ENCODE data around the gene NSUN5. TPM values are rescaled to one million over a fixed set of nuclear protein-coding genes. Genes with fewer than 3 reads are reported as not detected.

NSUN5 gene
- polyA plus RNA-seq, 1 donor (not counting 4 experiments of a cell fraction or from before 2014, with no cell fraction given): 16.8 TPM

DNA sequence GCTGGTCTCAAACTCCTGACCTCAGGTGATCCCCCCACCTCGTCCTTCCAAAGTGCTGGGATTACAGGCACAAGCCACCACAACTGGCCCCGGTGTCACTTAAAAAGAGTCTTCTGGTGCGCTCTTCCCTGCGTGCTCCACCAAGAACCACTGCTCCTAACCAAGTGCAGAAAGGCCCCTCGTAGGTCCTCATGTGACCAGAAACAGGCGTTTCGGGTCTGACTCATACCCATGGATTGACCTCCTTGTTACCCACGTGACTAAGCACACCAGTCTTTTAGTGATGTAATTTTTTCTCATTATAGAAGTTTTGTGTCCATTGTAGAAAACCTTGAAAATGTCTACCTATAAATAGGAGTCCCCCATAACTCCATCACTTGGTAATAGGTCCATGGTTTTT lies 33.3 kb upstream of the NSUN5 start:
- no peaks in the 10 kb centered on the region for H3K9me3 ChIP-seq (ENCODE audit: control insufficient read depth, low read depth, low read length)
- no peak overlapping the region for H3K4me3 ChIP-seq (ENCODE audit: control insufficient read depth in 2 of 3, extremely low read depth in 1 of 3, insufficient read depth in 2 of 3, low read depth in 1 of 3, low read length in 3 of 3)
- H3K4me1 ChIP-seq (ENCODE audit: control insufficient read depth, extremely low read depth, insufficient read depth, low read length): no peaks in the 10 kb centered on the region
- H3K27ac ChIP-seq (ENCODE audit: control insufficient read depth, insufficient read depth, low read length): no peak overlapping the region
- H2AFZ ChIP-seq (ENCODE audit: control insufficient read depth, low read length): no peak overlapping the region
- H3K9me1 ChIP-seq (ENCODE audit: control insufficient read depth, extremely low read depth, insufficient read depth, low read length): no peaks in the 10 kb centered on the region
- no peaks in the 10 kb centered on the region for H3K36me3 ChIP-seq (ENCODE audit: control insufficient read depth in 2 of 2, extremely low read depth in 1 of 2, insufficient read depth in 2 of 2, low read length in 2 of 2)
- no peak overlapping the region for H3K9ac ChIP-seq (ENCODE audit: control insufficient read depth, extremely low read depth, insufficient read depth, low read length)
- peaks cover 4% of the 10 kb centered on the region for H3K27me3 ChIP-seq (ENCODE audit: control insufficient read depth, extremely low read depth, insufficient read depth, low read length)
- no peak overlapping the region for H3K4me2 ChIP-seq (ENCODE audit: control insufficient read depth, extremely low read depth, insufficient read depth, low read depth, low read length)
- dilution Hi-C loops (cut with MboI; ENCODE audit: extremely low pct_ligation_motif_present, low sequenced_read_pairs): no loop called here
- FAIRE-seq: no peak
- no peak for DNase-seq (ENCODE audit: low read depth, low spot score)
- H3K79me2 ChIP-seq (ENCODE audit: control insufficient read depth, insufficient read depth, low read length): no peaks in the 10 kb centered on the region
- TF ChIP-seq EZH2 (IDR thresholded peaks at IDR 0.05; ENCODE audit: low read length): no peak
- TF ChIP-seq, protein P1, sequence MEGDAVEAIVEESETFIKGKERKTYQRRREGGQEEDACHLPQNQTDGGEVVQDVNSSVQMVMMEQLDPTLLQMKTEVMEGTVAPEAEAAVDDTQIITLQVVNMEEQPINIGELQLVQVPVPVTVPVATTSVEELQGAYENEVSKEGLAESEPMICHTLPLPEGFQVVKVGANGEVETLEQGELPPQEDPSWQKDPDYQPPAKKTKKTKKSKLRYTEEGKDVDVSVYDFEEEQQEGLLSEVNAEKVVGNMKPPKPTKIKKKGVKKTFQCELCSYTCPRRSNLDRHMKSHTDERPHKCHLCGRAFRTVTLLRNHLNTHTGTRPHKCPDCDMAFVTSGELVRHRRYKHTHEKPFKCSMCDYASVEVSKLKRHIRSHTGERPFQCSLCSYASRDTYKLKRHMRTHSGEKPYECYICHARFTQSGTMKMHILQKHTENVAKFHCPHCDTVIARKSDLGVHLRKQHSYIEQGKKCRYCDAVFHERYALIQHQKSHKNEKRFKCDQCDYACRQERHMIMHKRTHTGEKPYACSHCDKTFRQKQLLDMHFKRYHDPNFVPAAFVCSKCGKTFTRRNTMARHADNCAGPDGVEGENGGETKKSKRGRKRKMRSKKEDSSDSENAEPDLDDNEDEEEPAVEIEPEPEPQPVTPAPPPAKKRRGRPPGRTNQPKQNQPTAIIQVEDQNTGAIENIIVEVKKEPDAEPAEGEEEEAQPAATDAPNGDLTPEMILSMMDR (optimal IDR thresholded peaks at IDR 0.05 in 1 of 3, IDR thresholded peaks at IDR 0.05 in 1 of 3, conservative IDR thresholded peaks at IDR 0.05 in 1 of 3; ENCODE audit: extremely low read depth in 1 of 3, insufficient read depth in 2 of 3, low read length in 3 of 3): no peak
- no peaks in the 10 kb centered on the region for H4K20me1 ChIP-seq (ENCODE audit: control insufficient read depth, extremely low read depth, insufficient read depth, low read length)

DNA sequence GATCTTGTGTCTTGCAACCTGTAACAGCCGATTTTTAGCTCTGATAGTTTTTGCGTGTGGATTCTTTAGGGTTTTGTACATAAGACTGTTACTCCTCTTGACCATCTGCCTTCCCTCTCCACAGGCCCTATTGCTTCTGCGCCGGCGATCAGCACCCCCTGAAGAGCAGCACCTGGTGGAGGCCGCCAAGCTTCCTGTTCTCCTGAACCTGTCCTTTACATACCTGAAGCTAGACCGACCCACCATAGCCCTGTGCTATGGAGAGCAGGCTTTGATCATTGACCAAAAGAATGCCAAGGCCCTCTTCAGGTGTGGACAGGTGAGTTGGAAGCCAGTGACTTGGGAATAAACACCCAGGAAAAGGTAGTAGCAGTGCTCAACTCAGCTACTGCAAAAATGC lies 31.9 kb upstream of the NSUN5 start:
- H3K9me3 ChIP-seq (ENCODE audit: control insufficient read depth, low read depth, low read length): no peaks in the 10 kb centered on the region
- H4K20me1 ChIP-seq (ENCODE audit: control insufficient read depth, extremely low read depth, insufficient read depth, low read length): no peaks in the 10 kb centered on the region
- no peak for TF ChIP-seq EZH2 (IDR thresholded peaks at IDR 0.05; ENCODE audit: low read length)
- TF ChIP-seq, protein P1 (optimal IDR thresholded peaks at IDR 0.05 in 1 of 3, IDR thresholded peaks at IDR 0.05 in 1 of 3, conservative IDR thresholded peaks at IDR 0.05 in 1 of 3; ENCODE audit: extremely low read depth in 1 of 3, insufficient read depth in 2 of 3, low read length in 3 of 3): no peak
- DNase-seq (ENCODE audit: low read depth, low spot score): no peak
- H3K9me1 ChIP-seq (ENCODE audit: control insufficient read depth, extremely low read depth, insufficient read depth, low read length): no peaks in the 10 kb centered on the region
- no peaks in the 10 kb centered on the region for H3K4me1 ChIP-seq (ENCODE audit: control insufficient read depth, extremely low read depth, insufficient read depth, low read length)
- H3K27ac ChIP-seq (ENCODE audit: control insufficient read depth, insufficient read depth, low read length): no peak overlapping the region
- H3K79me2 ChIP-seq (ENCODE audit: control insufficient read depth, insufficient read depth, low read length): no peaks in the 10 kb centered on the region
- no peak for FAIRE-seq
- H3K4me3 ChIP-seq (ENCODE audit: control insufficient read depth in 2 of 3, extremely low read depth in 1 of 3, insufficient read depth in 2 of 3, low read depth in 1 of 3, low read length in 3 of 3): no peak overlapping the region
- peaks cover 10% of the 10 kb centered on the region for H3K27me3 ChIP-seq (ENCODE audit: control insufficient read depth, extremely low read depth, insufficient read depth, low read length)
- no peak overlapping the region for H2AFZ ChIP-seq (ENCODE audit: control insufficient read depth, low read length)
- no peaks in the 10 kb centered on the region for H3K36me3 ChIP-seq (ENCODE audit: control insufficient read depth in 2 of 2, extremely low read depth in 1 of 2, insufficient read depth in 2 of 2, low read length in 2 of 2)
- dilution Hi-C loops (cut with MboI; ENCODE audit: extremely low pct_ligation_motif_present, low sequenced_read_pairs): no loop called here
- H3K4me2 ChIP-seq (ENCODE audit: control insufficient read depth, extremely low read depth, insufficient read depth, low read depth, low read length): no peak overlapping the region
- no peak overlapping the region for H3K9ac ChIP-seq (ENCODE audit: control insufficient read depth, extremely low read depth, insufficient read depth, low read length)
